AG04449 (cell line): ENCODE measurements around the gene RELN.

Experiments used
- CTCF ChIA-PET: fragments of 350-600 bp; formaldehyde crosslinking; extraction: SDS; loops from one replicate; lab custom pipeline; 2021; ENCODE audit warnings: antibody characterized with exemption; lab: Yijun Ruan, JAX
- POLR2A ChIA-PET: fragments of 400-600, 350-600 bp; formaldehyde crosslinking; extraction: SDS; loops from one replicate; lab custom pipeline; 2020; ENCODE audit warnings: antibody characterized with exemption, inconsistent platforms; lab: Yijun Ruan, JAX
- DNase-seq: peaks from one replicate; pipeline ENCODE4 v3.0.0-alpha.2; 2010; ENCODE audit warnings: low read depth, low spot score
- H3K4me3 ChIP-seq: 2 replicates; pipeline ENCODE4 v1.5.1; 2011; ENCODE audit warnings: low read depth, mild to moderate bottlenecking, control low read depth, low read length
- TF ChIP-seq, protein P1 (sequence below): IDR thresholded peaks from one replicate; pipeline ENCODE4 v1.5.1; 2011; ENCODE audit warnings: mild to moderate bottlenecking, moderate library complexity, low read length, control low read depth, inconsistent platforms; ENCODE audit not compliant: insufficient read depth; ENCODE audit errors: missing control alignments

RELN gene

DNA sequence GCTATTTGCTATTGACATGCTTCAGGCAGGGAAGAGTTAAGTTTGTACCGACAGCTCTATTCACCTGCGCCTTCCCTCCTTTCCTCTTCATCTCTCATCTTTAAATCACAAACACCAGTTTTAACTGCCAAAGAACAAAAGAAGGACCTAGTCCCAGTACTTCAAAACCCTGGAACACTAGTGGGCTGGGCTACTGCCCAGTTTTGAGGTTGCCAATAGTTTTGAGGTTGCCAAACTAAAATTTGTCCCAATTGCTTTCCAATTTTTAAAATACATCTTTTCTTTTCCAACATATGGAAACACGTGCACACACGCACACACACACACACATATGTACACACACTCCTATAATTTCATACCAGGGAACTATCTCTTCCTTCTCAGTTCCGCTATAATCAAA lies 412.8 kb downstream of the RELN start:
- CTCF ChIA-PET, result interaction anchor here (1.1 to 7.6 kb wide), 5 partner anchors 13 to 583 kb away, joined by 4 to 65 read pairs (median 5); no protein-coding TSS in a partner anchor
- no peak overlapping the region for H3K4me3 ChIP-seq
- POLR2A ChIA-PET, result no interaction called here
- TF ChIP-seq, protein P1, sequence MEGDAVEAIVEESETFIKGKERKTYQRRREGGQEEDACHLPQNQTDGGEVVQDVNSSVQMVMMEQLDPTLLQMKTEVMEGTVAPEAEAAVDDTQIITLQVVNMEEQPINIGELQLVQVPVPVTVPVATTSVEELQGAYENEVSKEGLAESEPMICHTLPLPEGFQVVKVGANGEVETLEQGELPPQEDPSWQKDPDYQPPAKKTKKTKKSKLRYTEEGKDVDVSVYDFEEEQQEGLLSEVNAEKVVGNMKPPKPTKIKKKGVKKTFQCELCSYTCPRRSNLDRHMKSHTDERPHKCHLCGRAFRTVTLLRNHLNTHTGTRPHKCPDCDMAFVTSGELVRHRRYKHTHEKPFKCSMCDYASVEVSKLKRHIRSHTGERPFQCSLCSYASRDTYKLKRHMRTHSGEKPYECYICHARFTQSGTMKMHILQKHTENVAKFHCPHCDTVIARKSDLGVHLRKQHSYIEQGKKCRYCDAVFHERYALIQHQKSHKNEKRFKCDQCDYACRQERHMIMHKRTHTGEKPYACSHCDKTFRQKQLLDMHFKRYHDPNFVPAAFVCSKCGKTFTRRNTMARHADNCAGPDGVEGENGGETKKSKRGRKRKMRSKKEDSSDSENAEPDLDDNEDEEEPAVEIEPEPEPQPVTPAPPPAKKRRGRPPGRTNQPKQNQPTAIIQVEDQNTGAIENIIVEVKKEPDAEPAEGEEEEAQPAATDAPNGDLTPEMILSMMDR, result no peak
- no peak for DNase-seq

DNA sequence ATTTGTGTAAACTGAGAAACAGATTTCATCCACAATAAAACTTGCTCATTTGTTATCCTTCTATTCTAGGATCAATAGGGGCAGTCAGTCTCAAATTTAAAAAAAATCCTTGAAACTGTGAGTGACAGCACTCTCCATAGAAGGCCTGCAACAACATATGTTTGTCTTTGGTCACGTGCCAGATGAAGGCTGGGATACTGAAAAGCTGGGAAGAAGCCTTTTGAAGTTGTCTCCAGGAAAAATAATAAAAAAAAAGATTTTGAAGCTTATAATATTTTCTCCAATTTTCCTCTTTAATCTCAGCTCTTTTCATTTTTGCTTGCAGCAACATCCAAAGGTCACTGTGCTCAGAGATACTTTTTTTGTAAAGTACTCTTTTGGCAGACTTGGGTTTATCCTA lies 414.9 kb downstream of the RELN start:
- DNase-seq, result no peak
- ChIA-PET CTCF (interaction anchor here (0.7 to 7.6 kb wide), 20 partner anchors 11 to 693 kb away, joined by 3 to 65 read pairs (median 6); no protein-coding TSS in a partner anchor), POLR2A (no interaction called here)
- TF ChIP-seq, protein P1, result no peak
- H3K4me3 ChIP-seq, result no peak overlapping the region

GRCh38 chr7:103573479-103574058 lies 415.9 kb downstream of the RELN start:
- TF ChIP-seq, protein P1, result no peak
- H3K4me3 ChIP-seq, result no peak overlapping the region
- no peak for DNase-seq
- ChIA-PET POLR2A (no interaction called here), CTCF (interaction anchor here (0.6 to 7.6 kb wide), 30 partner anchors 9 to 694 kb away, joined by 3 to 65 read pairs (median 4); no protein-coding TSS in a partner anchor)

- no peak overlapping the region for H3K4me3 ChIP-seq
- ChIA-PET CTCF (interaction anchor here (0.8 to 7.6 kb wide), 5 partner anchors 9 to 582 kb away, joined by 4 to 65 read pairs (median 6); no protein-coding TSS in a partner anchor), POLR2A (no interaction called here)
- TF ChIP-seq, protein P1, result no peak
- DNase-seq, result no peak
These were observed 417.9 kb downstream of the RELN start for GRCh38 chr7:103571586-103571985.

GRCh38 chr7:103569621-103570305 lies 419.7 kb downstream of the RELN start:
- H3K4me3 ChIP-seq, result no peak overlapping the region
- peak; percentile 7 for DNase-seq
- TF ChIP-seq, protein P1, result no peak
- POLR2A ChIA-PET, result no interaction called here
- CTCF ChIA-PET, result interaction anchor here (1.3 to 2.4 kb wide), 5 partner anchors 11 to 590 kb away, joined by 3 to 6 read pairs (median 4); no protein-coding TSS in a partner anchor

DNA sequence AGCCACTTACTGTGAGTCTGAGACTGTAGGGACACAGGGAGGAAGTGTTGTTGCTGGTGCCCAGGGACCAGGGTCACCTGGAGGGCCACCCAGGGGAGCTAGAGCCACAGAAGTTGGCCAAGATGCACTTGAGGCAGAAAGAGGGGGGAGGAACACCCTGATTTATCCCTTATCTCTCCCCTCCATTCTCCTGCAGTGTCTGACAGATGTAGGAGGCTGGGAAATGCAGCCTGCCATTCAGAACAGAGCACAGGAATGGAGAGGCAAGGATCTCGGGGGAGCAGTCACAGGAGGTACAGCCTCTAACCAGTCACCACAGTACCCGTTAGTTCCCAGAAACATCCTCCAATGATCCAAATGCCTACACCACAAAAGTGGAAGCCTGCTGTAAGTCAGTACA lies 425.0 kb downstream of the RELN start:
- DNase-seq, result no peak
- H3K4me3 ChIP-seq, result no peak overlapping the region
- CTCF ChIA-PET, result interaction anchor here (1.2 to 1.3 kb wide), 2 partner anchors 11 to 595 kb away, joined by 4 to 5 read pairs; no protein-coding TSS in a partner anchor
- POLR2A ChIA-PET, result no interaction called here
- TF ChIP-seq, protein P1, result no peak
